Omental fat pad (tissue), 4 donors: ENCODE measurements around the gene MCCD1. TPM values are rescaled to one million over a fixed set of nuclear protein-coding genes. Genes with fewer than 3 reads are reported as not detected.
"Not testable (repeated sequence)": the region's sequence is repeated elsewhere in the genome, so short reads cannot be mapped to it uniquely, and the experiment has no call there.

ENCODE experiments used
- ATAC-seq: fragments of 150-250 bp; one replicate; pipeline ENCODE4 v1.9.1; 2016; ENCODE audit warnings: mild to moderate bottlenecking, moderate library complexity; ENCODE audit not compliant: low FRiP score
- DNase-seq: peaks from one replicate; pipeline ENCODE4 v3.0.0-alpha.2; 2019; ENCODE audit warnings: low spot score
- CTCF ChIP-seq, 3 donors: fragments of 450-650 bp; IDR thresholded peaks; one replicate each; pipeline ENCODE4 v1.5.1; 2016 to 2017; ENCODE audit warnings: antibody characterized with exemption in 3 of 3, mild to moderate bottlenecking in 3 of 3, moderate library complexity in 2 of 3
- total RNA-seq, 4 donors: library from RNA; depleted of rRNA; stranded (reverse); fragments of >200 nt; gene quantifications; one replicate each; pipeline ENCODE4 v1.1.0, GENCODE V29; 2016

The MCCD1 gene
- total RNA-seq, 4 donors from 2014 or later = not detected

GRCh38 chr6:31546339-31546957, 17.7 kb downstream of the MCCD1 start, which contains the start of gene ATP6V1G2:
TSS of gene ATP6V1G2 (minus strand) at chr6:31546608. CDS start at chr6:31546559, 49 bp downstream.
- peak in 2 of 3 donors; percentile 73 to 92 for TF ChIP-seq CTCF (IDR thresholded peaks at IDR 0.05)
- ATAC-seq = peak; percentile 82
- DNase-seq = peak; percentile 88

GRCh38 chr6:31546958-31547726, 18.4 kb downstream of the MCCD1 start, which contains the start of gene NFKBIL1:
TSS of gene NFKBIL1 (plus strand) at chr6:31547608. CDS start at chr6:31547695, 87 bp downstream.
- ATAC-seq = peak; percentile 89
- no peak for TF ChIP-seq CTCF (IDR thresholded peaks at IDR 0.05)
- DNase-seq = peak; percentile 75

- ATAC-seq (no peak), DNase-seq (no peak)
- TF ChIP-seq CTCF (IDR thresholded peaks at IDR 0.05) = no peak
Measured at GRCh38 chr6:31547727-31548543, 19.2 kb downstream of the MCCD1 start.

- no peak for TF ChIP-seq CTCF (IDR thresholded peaks at IDR 0.05)
- DNase-seq (no peak), ATAC-seq (no peak)
Measured at GRCh38 chr6:31548544-31548873, 19.7 kb downstream of the MCCD1 start.

- DNase-seq, ATAC-seq: not testable (repeated sequence)
Measured at GRCh38 chr6:31551371-31551770, 22.6 kb downstream of the MCCD1 start.

GRCh38 chr6:31556307-31556706, 27.5 kb downstream of the MCCD1 start:
- no peak for TF ChIP-seq CTCF (IDR thresholded peaks at IDR 0.05)
- no peak for DNase-seq
- ATAC-seq = no peak
